ENCODE measurements around the gene TSPYL4.

TSPYL4 gene

DNA sequence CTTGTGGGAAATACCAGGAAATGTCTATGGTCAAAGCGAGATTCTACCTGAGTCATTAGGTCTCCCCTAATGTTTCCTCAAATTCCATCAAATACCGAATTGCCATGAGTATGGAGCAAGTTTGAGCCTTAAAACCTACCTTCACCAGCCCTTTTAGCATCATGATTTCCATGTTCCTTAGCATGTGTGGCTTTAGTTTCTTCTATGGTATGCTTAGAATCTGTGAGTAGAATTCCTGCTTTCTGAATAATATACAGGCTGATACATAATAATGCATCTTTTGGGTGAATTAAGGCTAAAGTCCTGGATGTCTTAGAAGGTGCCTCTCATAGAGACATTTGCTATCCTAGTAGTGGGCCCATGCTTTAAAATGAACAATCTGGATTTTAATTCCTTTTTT is 32.0 kb downstream of the TSPYL4 start:
- no peak for DNase-seq

DNA sequence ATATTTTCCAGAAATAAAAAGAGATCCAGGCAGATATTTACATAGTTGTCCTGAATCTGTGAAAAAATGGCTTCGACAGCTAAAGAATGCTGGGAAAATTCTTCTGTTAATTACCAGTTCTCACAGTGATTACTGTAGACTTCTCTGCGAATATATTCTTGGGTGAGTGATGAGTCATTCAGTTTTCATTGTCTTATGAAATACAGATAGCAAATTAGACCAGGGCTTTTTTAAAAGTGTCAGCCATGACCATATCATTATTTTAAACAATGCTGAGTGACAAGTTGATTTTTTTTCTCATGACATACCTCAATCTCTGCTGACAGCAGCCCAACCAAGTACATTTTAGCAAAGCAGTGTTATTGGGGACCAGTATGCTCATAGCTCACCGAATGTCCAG is 32.8 kb downstream of the TSPYL4 start:
- no peak for DNase-seq

DNA sequence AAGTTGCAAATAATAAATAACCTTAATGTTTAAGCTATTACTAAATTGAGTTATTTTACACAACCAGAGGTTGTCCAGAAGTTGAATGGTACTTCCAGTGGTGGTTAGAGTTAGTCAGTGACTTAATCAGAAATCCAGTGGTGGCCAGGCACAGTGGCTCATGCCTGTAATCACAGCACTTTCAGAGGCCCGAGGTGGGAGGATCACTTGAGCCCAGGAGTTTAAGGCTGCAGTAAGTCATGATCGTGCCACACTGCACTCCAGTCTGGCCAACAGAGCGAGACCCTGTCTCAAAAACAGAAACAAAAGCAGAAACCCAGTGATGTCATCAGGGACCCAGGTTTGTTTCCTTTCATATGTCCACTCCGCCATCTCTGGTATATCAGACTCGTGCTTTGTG is 35.0 kb downstream of the TSPYL4 start:
- no peak for DNase-seq

DNA sequence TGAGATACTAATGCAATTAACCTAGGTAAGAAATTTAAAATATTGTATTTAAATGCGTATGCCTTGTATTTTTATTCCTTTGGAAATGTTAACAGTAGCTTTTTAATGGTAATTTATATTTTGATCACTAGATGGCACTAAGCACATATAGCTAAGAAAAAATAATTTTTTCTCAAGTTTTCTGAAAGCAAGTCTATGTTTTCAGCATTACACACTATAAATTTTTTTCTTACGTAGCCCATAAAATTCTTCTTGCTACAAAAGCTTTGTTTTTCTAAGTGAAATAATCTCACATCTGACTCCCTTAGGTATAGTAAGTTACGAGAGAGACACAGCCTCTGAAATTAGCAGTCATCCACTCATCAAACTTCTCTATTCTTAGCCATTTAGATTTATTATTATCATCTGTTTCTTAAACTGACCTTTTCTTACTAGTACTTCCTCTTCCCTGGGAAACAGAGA is 35.7 kb downstream of the TSPYL4 start:
- DNase-seq, result no peak

DNA sequence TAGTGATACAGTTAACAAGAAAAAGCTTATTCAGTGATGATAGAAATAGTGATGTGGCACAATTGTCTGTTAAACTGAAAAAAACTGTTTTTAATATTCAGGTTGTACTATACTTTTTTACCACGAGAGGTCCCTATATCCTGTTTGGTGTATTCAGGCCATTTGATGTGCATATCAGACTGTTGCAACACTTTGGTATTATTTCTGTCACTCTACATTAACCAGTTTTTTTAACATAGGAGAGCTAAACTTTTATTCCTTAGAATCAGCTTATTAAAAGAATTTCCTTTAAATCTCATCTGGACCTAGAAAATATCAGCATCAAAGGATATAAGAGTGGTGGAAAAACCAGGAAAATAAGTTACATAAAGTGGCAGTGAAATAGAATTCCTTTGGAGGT is 36.8 kb downstream of the TSPYL4 start:
- no peak for DNase-seq

GRCh38 chr6:116215414-116215813 is 38.5 kb downstream of the TSPYL4 start:
- no peak for DNase-seq

GRCh38 chr6:116214681-116215080 is 39.2 kb downstream of the TSPYL4 start:
- no peak for DNase-seq

DNA sequence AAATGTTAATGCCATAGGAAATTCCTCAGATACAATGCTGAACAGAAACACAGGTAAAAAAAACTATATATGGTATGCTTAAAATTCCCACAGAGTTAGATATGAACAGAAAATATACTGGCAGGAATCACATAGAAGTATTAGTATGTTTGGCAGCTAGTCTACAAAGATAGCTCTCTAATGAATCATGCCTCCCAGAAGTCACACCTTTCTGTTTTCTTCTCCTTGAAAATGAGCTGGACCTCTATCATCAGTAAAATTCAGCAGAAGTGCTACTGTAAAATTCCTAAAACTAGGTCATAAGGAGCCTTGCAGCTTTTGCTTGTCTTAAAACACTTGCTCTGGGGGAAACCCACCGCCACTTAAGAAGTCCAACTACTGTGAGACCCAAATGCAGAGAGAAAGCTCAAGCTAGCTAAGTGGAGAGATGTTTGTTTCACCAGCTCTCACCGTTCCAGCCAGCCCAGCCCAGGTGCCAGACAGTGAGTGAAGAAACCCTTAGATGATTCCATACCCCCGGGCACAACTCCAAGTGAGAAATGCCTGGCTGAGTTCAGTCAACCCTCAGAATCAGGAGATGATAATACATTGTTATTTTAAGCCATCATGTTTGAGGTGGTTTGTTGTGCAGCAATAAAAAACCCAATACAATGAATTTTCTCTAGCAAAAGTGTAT is 43.0 kb downstream of the TSPYL4 start:
- DNase-seq, result no peak

DNA sequence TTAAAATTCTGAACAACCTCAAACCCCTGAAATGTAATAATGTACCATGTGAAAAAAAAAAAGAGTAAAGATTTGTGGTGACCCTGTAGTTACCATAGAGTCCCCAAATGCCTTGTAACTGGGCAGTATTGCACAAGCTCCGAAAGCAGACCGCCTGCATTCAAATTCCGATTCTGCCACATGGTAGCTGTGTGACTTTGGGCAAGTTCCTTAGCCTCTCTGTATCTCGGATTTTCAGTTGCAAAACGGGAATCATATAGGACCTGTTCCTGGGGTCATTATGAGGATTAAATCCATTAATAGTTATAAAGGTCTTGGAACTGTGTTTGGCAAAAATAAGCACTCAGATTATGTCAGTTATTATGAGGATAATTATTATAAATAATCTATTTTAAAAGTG is 43.6 kb downstream of the TSPYL4 start:
- DNase-seq, result no peak

GRCh38 chr6:116208056-116208785 is 45.7 kb downstream of the TSPYL4 start:
- DNase-seq, result no peak

GRCh38 chr6:116206231-116206903 is 47.5 kb downstream of the TSPYL4 start:
- no peak for DNase-seq

DNA sequence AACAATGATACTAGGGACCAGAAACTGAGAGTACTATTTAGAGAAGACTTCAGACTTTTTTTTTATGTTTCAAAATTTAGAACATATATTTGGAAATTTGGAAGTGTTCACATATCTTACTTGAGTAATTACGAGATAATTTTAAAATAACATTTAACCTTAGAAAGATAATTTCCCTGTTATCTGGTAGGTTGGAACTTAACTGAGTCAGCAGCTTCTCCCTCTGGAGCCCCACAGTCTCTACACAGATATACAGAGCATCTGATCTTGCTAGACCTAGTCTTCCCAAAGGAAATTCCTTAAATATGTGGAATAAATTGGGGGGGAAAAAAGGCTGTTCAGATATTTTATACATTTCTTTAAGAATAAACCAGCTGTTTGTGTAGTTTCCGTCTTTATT is 48.6 kb downstream of the TSPYL4 start:
- no peak for DNase-seq

DNA sequence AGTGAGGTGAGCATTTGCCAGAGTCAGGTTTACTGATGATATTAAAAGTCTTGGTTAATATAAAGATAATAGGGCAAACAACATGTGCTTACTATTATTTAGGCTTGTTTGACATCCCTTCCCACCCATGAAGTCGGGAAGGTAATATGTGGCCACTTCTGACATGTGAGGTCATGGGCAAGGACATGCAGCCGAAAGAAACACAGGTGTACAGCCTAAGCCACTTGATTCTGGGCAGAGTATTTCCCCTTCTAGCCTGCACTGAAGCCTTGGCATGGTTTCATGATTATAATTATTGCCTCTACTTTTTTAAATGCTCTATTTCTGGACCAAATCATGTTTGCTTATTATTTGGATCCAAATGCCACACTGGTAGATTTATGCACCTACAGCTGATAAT is 52.3 kb downstream of the TSPYL4 start:
- DNase-seq, result no peak

DNA sequence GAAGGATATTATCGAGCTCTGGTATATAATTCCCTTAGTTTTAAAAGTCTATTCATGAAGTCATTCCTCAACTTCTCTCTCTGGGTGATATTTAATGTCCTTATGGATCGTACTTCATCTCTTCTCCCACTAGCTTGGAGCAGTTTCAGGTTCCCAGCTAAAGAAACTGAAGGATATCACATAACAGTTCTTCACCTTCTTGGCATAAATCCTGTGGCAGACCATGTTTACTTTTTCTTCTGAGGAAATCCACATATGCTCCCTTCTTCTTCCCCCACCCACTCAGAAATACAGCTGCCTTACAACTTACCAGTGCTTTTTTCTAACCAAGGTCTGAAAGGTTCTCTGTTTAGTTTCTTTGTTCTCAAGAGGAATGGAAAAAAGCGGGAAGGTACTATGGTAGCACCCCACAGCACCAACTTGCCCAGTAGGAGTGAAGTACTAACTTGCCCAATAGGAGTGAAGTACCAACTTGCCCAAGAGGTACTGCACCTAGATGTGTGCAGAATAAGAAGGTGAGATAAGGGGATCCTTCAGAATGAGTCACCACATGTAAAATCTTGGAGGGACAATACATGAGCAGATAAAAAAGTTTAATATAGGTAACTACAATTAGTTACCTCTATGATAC is 53.1 kb downstream of the TSPYL4 start:
- DNase-seq, result no peak
